ENCODE measurements around the gene ACTN4.

DNA sequence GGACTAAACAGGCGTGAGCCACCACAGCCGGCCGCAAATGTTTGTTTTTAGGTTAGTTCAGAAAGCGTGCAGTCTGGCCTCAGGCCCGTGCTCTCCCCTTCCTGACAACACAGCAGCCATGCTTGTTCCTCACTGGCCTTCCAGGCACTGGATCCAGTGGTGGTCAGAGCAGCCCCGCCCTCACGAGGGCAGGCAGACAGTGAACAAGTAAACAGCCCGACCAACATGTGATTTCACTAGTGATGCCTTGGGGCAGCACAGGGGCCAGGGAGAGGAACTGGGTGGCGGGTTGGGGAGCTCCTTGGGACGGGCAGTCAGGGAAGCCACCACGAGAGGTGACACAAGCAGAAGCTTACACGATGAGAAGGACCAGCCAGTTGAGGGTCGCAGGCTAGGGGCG is 56.1 kb downstream of the ACTN4 start:
- TF ChIP-seq, protein P1, sequence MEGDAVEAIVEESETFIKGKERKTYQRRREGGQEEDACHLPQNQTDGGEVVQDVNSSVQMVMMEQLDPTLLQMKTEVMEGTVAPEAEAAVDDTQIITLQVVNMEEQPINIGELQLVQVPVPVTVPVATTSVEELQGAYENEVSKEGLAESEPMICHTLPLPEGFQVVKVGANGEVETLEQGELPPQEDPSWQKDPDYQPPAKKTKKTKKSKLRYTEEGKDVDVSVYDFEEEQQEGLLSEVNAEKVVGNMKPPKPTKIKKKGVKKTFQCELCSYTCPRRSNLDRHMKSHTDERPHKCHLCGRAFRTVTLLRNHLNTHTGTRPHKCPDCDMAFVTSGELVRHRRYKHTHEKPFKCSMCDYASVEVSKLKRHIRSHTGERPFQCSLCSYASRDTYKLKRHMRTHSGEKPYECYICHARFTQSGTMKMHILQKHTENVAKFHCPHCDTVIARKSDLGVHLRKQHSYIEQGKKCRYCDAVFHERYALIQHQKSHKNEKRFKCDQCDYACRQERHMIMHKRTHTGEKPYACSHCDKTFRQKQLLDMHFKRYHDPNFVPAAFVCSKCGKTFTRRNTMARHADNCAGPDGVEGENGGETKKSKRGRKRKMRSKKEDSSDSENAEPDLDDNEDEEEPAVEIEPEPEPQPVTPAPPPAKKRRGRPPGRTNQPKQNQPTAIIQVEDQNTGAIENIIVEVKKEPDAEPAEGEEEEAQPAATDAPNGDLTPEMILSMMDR (IDR thresholded peaks at IDR 0.05), result no peak
- no peak for TF ChIP-seq EZH2 (IDR thresholded peaks at IDR 0.05; ENCODE audit: borderline replicate concordance, insufficient read depth, low read depth, low read length, poor library complexity, severe bottlenecking)

Measured in B cell (primary cell).